KMS-11 (cell line): ENCODE data around the gene CROCC2.

Experiments
- H2AFZ ChIP-seq: fragments of 200-600 bp; sonication (generic); 2 replicates; pipeline ENCODE4 v1.6.1; 2016; ENCODE audit warnings: antibody characterized with exemption, mixed run types, low read depth
- H3K27ac ChIP-seq: fragments of 200-600 bp; sonication (generic); 2 replicates; pipeline ENCODE4 v1.6.1; 2016; ENCODE audit warnings: mild to moderate bottlenecking, mixed run types
- H3K27me3 ChIP-seq: fragments of 200-600 bp; sonication (generic); 2 replicates; pipeline ENCODE4 v1.6.1; 2017; ENCODE audit warnings: mild to moderate bottlenecking, low read depth, mixed run types, moderate library complexity; ENCODE audit not compliant: insufficient read depth
- H3K36me3 ChIP-seq: fragments of 200-600 bp; sonication (generic); 2 replicates; pipeline ENCODE4 v1.6.1; 2017; ENCODE audit warnings: mild to moderate bottlenecking, mixed run types; ENCODE audit not compliant: insufficient read depth
- H3K4me1 ChIP-seq: fragments of 200-600 bp; sonication (generic); 2 replicates; pipeline ENCODE4 v1.6.1; 2016; ENCODE audit warnings: mild to moderate bottlenecking, low read depth, mixed run types; ENCODE audit not compliant: poor library complexity, severe bottlenecking
- H3K4me2 ChIP-seq: fragments of 200-600 bp; sonication (generic); 2 replicates; pipeline ENCODE4 v1.7.0; 2016; ENCODE audit warnings: mild to moderate bottlenecking, mixed run types
- H3K4me3 ChIP-seq: fragments of 200-600 bp; sonication (generic); IDR thresholded peaks from 2 replicates; pipeline ENCODE4 v1.6.1; 2017; ENCODE audit warnings: low read depth, low read length, mixed read lengths; ENCODE audit not compliant: insufficient read depth
- H3K79me2 ChIP-seq: fragments of 200-600 bp; sonication (generic); 2 replicates; pipeline ENCODE4 v1.6.1; 2016; ENCODE audit warnings: low read depth, mixed run types; ENCODE audit not compliant: insufficient read depth
- H3K9ac ChIP-seq: fragments of 200-600 bp; sonication (generic); 2 replicates; pipeline ENCODE4 v1.6.1; 2016; ENCODE audit warnings: mild to moderate bottlenecking, mixed run types
- H4K20me1 ChIP-seq: fragments of 200-600 bp; sonication (generic); 2 replicates; pipeline ENCODE4 v1.6.1; 2016; ENCODE audit warnings: mild to moderate bottlenecking, mixed run types; ENCODE audit not compliant: insufficient read depth
- TF ChIP-seq, protein P1 (sequence below): fragments of 200-600 bp; sonication (generic); conservative IDR thresholded peaks from 2 replicates; pipeline ENCODE4 v1.6.1; 2017; ENCODE audit warnings: low read depth, mild to moderate bottlenecking, antibody characterized with exemption, low read length, moderate library complexity, mixed read lengths

The CROCC2 gene

DNA sequence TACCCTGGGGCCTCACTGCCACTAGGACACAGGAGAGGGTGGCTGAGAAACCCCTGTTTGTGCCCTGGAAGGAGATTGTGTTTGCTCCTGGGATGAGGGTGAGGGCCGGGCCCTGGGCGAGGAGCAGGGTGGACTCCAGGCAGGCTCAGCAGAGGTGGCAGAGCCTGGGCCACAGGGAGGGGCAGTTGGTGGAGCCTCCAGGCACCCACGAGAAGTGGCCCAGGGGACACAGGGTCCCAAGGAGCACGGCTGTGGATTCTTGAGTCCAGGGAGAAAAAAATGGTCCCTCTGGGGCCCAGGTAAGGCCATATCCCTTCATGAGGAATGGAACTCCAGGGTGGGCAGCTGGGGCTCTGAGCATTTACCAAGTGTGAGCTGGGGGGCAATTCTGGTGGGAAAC lies 18.5 kb upstream of the CROCC2 start:
- peaks cover 11% of the 10 kb centered on the region; the same call in 1 of the 2 replicates for H3K27me3 ChIP-seq
- H3K4me1 ChIP-seq = no peaks in the 10 kb centered on the region
- TF ChIP-seq, protein P1, sequence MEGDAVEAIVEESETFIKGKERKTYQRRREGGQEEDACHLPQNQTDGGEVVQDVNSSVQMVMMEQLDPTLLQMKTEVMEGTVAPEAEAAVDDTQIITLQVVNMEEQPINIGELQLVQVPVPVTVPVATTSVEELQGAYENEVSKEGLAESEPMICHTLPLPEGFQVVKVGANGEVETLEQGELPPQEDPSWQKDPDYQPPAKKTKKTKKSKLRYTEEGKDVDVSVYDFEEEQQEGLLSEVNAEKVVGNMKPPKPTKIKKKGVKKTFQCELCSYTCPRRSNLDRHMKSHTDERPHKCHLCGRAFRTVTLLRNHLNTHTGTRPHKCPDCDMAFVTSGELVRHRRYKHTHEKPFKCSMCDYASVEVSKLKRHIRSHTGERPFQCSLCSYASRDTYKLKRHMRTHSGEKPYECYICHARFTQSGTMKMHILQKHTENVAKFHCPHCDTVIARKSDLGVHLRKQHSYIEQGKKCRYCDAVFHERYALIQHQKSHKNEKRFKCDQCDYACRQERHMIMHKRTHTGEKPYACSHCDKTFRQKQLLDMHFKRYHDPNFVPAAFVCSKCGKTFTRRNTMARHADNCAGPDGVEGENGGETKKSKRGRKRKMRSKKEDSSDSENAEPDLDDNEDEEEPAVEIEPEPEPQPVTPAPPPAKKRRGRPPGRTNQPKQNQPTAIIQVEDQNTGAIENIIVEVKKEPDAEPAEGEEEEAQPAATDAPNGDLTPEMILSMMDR = no peak
- no peak overlapping the region for H3K4me3 ChIP-seq
- no peaks in the 10 kb centered on the region for H4K20me1 ChIP-seq
- H3K27ac ChIP-seq = no peak overlapping the region
- no peaks in the 10 kb centered on the region for H3K79me2 ChIP-seq
- H3K9ac ChIP-seq = no peak overlapping the region
- H2AFZ ChIP-seq = no peak overlapping the region
- H3K4me2 ChIP-seq = no peak overlapping the region
- H3K36me3 ChIP-seq = no peaks in the 10 kb centered on the region

DNA sequence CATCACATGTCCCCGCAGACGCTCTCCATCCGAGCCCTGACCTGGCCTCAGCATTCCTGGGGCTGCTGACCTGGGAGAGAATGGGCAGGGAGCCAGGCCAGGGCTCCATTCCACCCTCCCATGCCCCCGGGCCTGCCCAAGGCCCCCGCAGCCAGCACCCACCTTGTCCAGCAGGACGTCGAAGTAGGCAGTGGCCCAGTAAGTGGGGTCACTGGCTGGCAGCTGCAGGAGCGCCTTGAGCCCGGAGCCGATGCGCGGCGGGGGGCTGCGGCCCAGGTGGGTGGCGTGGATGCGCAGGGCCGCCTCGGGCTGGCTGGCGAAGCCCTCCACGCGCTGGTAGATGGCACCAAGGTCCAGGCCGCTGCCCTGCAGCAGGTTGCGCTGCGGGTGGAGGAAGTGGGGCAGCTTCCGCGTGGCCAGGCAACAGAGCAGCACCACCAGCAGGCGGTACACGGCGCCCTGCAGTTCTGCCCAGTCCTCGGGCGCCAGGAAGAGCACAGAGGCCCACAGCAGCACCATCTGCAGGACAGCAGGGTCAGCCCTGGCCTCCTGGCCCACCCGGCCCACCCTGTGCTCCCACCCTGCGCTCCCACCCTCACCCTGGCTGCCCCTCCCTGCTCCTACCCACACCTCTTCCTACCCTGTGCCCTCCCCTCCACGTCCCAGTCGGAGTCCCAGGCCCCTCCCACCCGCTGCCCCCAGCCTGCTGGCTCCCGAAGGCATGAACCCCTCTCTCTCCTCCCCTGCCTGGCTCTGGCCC lies 17.8 kb upstream of the CROCC2 start:
- H3K27ac ChIP-seq = no peak overlapping the region
- no peak overlapping the region for H2AFZ ChIP-seq
- no peaks in the 10 kb centered on the region for H3K79me2 ChIP-seq
- no peak overlapping the region for H3K4me2 ChIP-seq
- no peaks in the 10 kb centered on the region for H3K4me1 ChIP-seq
- H3K36me3 ChIP-seq = no peaks in the 10 kb centered on the region
- TF ChIP-seq, protein P1 = no peak
- no peak overlapping the region for H3K4me3 ChIP-seq
- no peak overlapping the region for H3K9ac ChIP-seq
- H3K27me3 ChIP-seq = peaks cover 5% of the 10 kb centered on the region; the same call in 1 of the 2 replicates
- H4K20me1 ChIP-seq = no peaks in the 10 kb centered on the region

DNA sequence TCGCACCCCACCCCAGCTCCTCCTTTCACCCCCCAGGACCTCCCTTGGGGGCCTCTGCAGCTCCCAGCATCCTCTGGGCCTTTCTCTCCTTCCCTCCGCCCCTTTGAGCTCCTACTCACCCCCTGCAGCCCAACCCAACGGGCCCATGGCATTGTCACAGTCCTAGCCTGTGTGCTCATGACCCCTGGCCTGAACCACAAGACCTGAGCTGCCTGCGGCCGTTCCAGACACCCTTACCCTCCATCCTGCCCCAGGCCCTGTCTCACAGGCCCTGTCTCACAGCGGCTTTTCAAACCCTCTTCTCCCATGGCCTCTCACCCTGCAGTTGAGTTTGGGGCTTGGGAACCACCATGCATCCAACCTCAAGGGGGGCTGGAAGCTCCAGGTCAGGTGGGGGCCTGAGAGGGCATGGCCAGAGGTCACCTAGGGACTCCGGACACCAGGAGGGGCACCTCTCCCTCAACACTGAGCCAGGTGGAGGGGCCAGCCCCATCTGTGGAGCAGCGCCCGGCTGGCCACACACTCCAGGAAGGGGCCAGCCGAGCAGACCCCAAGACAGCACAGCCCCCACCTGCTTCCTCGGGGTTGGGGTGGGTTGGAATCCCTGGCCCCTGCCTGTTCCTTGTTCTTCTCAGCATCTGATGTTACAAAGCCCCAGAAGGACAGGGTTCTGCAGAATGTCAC lies 17.1 kb upstream of the CROCC2 start:
- Histone ChIP-seq H3K79me2 (no peaks in the 10 kb centered on the region), H3K9ac (no peak overlapping the region), H4K20me1 (no peaks in the 10 kb centered on the region), H3K4me2 (no peak overlapping the region), H3K4me3 (no peak overlapping the region), H3K4me1 (no peaks in the 10 kb centered on the region), H2AFZ (no peak overlapping the region), H3K27ac (no peak overlapping the region), H3K36me3 (no peaks in the 10 kb centered on the region), H3K27me3 (peaks cover 3% of the 10 kb centered on the region; the same call in 1 of the 2 replicates)
- TF ChIP-seq, protein P1 = no peak

DNA sequence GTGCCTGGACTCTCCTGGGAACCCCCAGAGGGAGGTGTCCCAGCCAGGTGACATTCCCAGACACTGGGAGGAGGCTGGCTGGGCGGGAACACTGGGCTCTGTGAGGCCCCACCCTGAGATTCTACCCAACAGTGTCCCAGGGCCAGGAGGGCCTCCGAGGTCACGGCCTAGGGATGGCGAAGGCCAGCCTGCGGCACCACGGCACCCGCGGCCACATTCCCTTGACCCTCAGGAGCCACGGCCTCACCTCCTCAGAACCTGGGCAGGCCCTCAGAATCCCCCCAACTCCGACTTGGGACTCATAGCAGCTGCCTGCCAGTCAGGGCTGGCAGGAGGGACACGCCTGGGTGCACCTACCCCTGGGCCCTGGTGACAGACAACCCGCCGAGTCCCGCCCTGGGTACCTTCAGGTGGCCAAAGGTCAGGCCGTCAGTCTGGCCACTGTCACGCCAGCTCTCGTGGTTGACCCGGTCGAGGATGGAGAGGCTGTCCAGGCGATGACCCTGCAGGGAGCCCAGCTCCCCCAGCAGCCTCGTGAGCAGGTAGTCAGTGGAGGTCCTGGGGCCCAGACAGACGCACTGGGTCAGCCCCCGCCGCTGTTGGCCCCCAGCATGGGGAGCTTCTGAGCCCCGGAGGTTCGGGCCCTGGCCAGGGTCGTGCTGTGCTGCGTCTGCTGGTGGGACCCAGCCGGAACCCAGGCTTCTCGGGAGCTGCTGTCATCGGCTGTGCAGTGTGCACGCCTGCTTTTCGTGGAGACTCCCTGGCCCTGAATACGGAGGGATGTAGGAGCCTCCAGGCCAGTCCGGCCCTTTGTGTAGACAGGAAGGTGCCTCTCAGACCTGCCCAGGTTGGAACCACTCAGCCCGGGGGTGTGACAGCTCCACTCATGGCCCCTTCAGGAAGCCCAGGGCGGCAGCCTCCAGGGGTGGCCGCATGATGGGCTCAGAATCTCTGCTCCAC lies 16.3 kb upstream of the CROCC2 start:
- Histone ChIP-seq H3K9ac (no peak overlapping the region), H3K27ac (no peak overlapping the region), H3K36me3 (no peaks in the 10 kb centered on the region), H3K27me3 (peaks cover 3% of the 10 kb centered on the region; the same call in 1 of the 2 replicates), H3K4me2 (no peak overlapping the region), H3K79me2 (no peaks in the 10 kb centered on the region), H2AFZ (no peak overlapping the region), H3K4me3 (no peak overlapping the region), H4K20me1 (no peaks in the 10 kb centered on the region), H3K4me1 (no peaks in the 10 kb centered on the region)
- TF ChIP-seq, protein P1 = no peak
